Spleen (tissue), 11 donors: ENCODE measurements around the gene GIGYF2. TPM values are rescaled to one million over a fixed set of nuclear protein-coding genes. Genes with fewer than 3 reads are reported as not detected.

ENCODE experiments used
- DNase-seq: peaks from one replicate; pipeline ENCODE4 v3.0.0-alpha.2; 2020
- H3K27ac ChIP-seq, 8 donors: fragments of 200-600 bp; sonication (generic) in 7 of 8; 1 replicate in 4 of 8; 2 replicates in 4 of 8; pipeline versions ENCODE4 v1.5.0 to v1.8.0; 2016 to 2021; ENCODE audit warnings: inconsistent platforms in 4 of 8, mild to moderate bottlenecking in 4 of 8, moderate library complexity in 1 of 8
- H3K27me3 ChIP-seq, 7 donors: fragments of 200-600 bp; sonication (generic) in 6 of 7; replicated peaks in 1 of 7; 1 replicate in 4 of 7; 2 replicates in 3 of 7; pipeline versions ENCODE4 v1.5.0 to v1.8.0; 2016 to 2021; ENCODE audit warnings: inconsistent platforms in 3 of 7, mild to moderate bottlenecking in 1 of 7
- H3K36me3 ChIP-seq, 6 donors: fragments of 200-600 bp; sonication (generic) in 5 of 6; 1 replicate in 4 of 6; 2 replicates in 2 of 6; pipeline versions ENCODE4 v1.5.0 to v1.8.0; 2016 to 2021; ENCODE audit warnings: inconsistent platforms in 2 of 6
- H3K4me1 ChIP-seq, 6 donors: fragments of 200-600 bp; sonication (generic) in 5 of 6; 1 replicate in 3 of 6; 2 replicates in 3 of 6; pipeline versions ENCODE4 v1.5.0 to v1.8.0; 2016 to 2021; ENCODE audit warnings: inconsistent platforms in 3 of 6
- H3K4me3 ChIP-seq, 8 donors: fragments of 200-600 bp; sonication (generic) in 7 of 8; 1 replicate in 4 of 8; 2 replicates in 4 of 8; pipeline versions ENCODE4 v1.5.0 to v1.8.0; 2016 to 2021; ENCODE audit warnings: inconsistent platforms in 4 of 8, mild to moderate bottlenecking in 4 of 8, moderate library complexity in 2 of 8
- H3K9me3 ChIP-seq, 8 donors: fragments of 200-600 bp; sonication (generic) in 7 of 8; 1 replicate in 4 of 8; 2 replicates in 4 of 8; pipeline versions ENCODE4 v1.5.0 to v1.8.0; 2016 to 2021; ENCODE audit warnings: inconsistent platforms in 4 of 8
- CTCF ChIP-seq, 11 experiments: fragments of 200-600 bp in 7 of 11; fragments of 450-650 bp in 4 of 11; sonication (generic) in 4 of 11; IDR thresholded peaks in 8 of 11; conservative IDR thresholded peaks in 3 of 11; 1 replicate in 7 of 11; 2 replicates in 4 of 11; pipeline versions ENCODE4 v1.4.0 to v1.8.0; 2016 to 2021; ENCODE audit warnings: antibody characterized with exemption in 11 of 11, inconsistent platforms in 4 of 11, mild to moderate bottlenecking in 1 of 11
- POLR2A ChIP-seq, 3 donors: fragments of 450-650 bp; IDR thresholded peaks; one replicate each; pipeline ENCODE4 v1.5.1; 2017; ENCODE audit warnings: antibody characterized with exemption in 3 of 3, mild to moderate bottlenecking in 1 of 3
- POLR2AphosphoS5 ChIP-seq, 3 donors: sonication (generic); formaldehyde crosslinking; IDR thresholded peaks; one replicate each; pipeline ENCODE4 v1.5.1; 2017; ENCODE audit warnings: antibody characterized with exemption in 3 of 3
- WGBS, 5 donors: extraction: QIAGEN DNeasy Blood & Tissue Kit in 3 of 5; methylation state at CpG; one replicate each; pipeline versions ENCODE4 v1.1.5 to v1.1.7; 2013 to 2018; 5-methylcytosine and 5-hydroxymethylcytosine counted together
- intact Hi-C: fragments of 100-400 bp; cut with DNase I; formaldehyde crosslinking; loops from one replicate; pipeline ENCODE4 v1.15.0; 2023; ENCODE audit warnings: low total_unique reads
- polyA plus RNA-seq, 3 donors: library from polyadenylated mRNA; stranded (reverse); fragments of 200-250 nt; gene quantifications; one replicate each; pipeline ENCODE4 v1.2.1, GENCODE V29; 2013
- total RNA-seq, 7 donors: library from RNA; depleted of rRNA in 3 of 7; stranded (reverse); fragments of >200 nt in 3 of 7; fragmentation: NEBNext Ultra II Directional in 4 of 7; extraction: Animal tissue kit (Norgen Biotek cat#: 25700) in 4 of 7; gene quantifications; one replicate each; pipeline versions ENCODE4 v1.1.0 to v1.2.1, GENCODE V29; 2016 to 2021
- donor health status: healthy with polysubstance abuse.
- donor health status: DM: no; HTN: no; CAD: no; lungs with moderate emphysema.
- donor health status: DM: no; HTN: no; CAD: no.
- donor health status: Bipolar disorder and iron deficiency.
- donor health status: healthy.
- donor health status: DM: no; HTN: no; CAD: no.
- donor health status: DM: yes; HTN: yes; CAD: no.

GIGYF2 gene
- total and polyA plus RNA-seq, 10 donors: 7.3 to 116 (median 97.2) TPM

- Histone ChIP-seq H3K27ac (no peak overlapping the region), H3K4me1 (no peaks in the 10 kb centered on the region), H3K9me3 (no peaks in the 10 kb centered on the region), H3K4me3 (no peak overlapping the region), H3K36me3 (peaks cover 0 to 12% (median 3%) of the 10 kb centered on the region in 6 donors), H3K27me3 (no peaks in the 10 kb centered on the region)
- TF ChIP-seq POLR2A (IDR thresholded peaks at IDR 0.05) (no peak), CTCF (IDR thresholded peaks at IDR 0.05 in 8 of 11, conservative IDR thresholded peaks at IDR 0.05 in 3 of 11) (no peak), POLR2AphosphoS5 (IDR thresholded peaks at IDR 0.05) (no peak)
- intact Hi-C loops: no loop called here
- DNase-seq: no peak
- 81 to 94% (median 87%) methylated on average over 4 of the region's 4 CpGs for WGBS, 5 donors
Measured at GRCh38 chr2:232866104-232866503, 169.0 kb downstream of the GIGYF2 start.

- WGBS, 5 donors: 71 to 76% (median 74%) methylated on average over 15 of the region's 15 CpGs
- intact Hi-C loops: no loop called here
Measured at GRCh38 chr2:232869138-232870017, 172.2 kb downstream of the GIGYF2 start.

GRCh38 chr2:232870018-232870765 is 173.1 kb downstream of the GIGYF2 start, which contains the start of gene SNORC:
TSS of gene SNORC (plus strand) at chr2:232870264. CDS start at chr2:232870342, 78 bp downstream.
- intact Hi-C loops: no loop called here
- TF ChIP-seq POLR2AphosphoS5 (IDR thresholded peaks at IDR 0.05): peak in 1 of 3 donors; percentile 40
- TF ChIP-seq CTCF (IDR thresholded peaks at IDR 0.05 in 8 of 11, conservative IDR thresholded peaks at IDR 0.05 in 3 of 11): no peak
- H3K4me1 ChIP-seq: peaks cover 0 to 14% (median 4%) of the 10 kb centered on the region in 6 donors
- no peaks in the 10 kb centered on the region for H3K36me3 ChIP-seq
- H3K9me3 ChIP-seq: no peaks in the 10 kb centered on the region
- no peak within 1 kb of the TSS for H3K4me3 ChIP-seq
- no peak for DNase-seq
- H3K27me3 ChIP-seq: peaks cover 0 to 8% (median under 1%) of the 10 kb centered on the region in 7 donors
- H3K27ac ChIP-seq: no peak within 1 kb of the TSS
- 87 to 91% (median 89%) methylated on average over 10 to 21 of the region's 21 CpGs for WGBS, 5 donors

More at GRCh38 chr2:232869138-232870017, 172.2 kb downstream of the GIGYF2 start:
- Histone ChIP-seq H3K4me3 (no peak overlapping the region), H3K4me1 (peaks cover 0 to 11% (median 3%) of the 10 kb centered on the region in 6 donors), H3K9me3 (no peaks in the 10 kb centered on the region), H3K27ac (no peak overlapping the region), H3K27me3 (peaks cover 0 to under 1% (median 0%) of the 10 kb centered on the region in 7 donors), H3K36me3 (no peaks in the 10 kb centered on the region)
- DNase-seq: no peak
- no peak for TF ChIP-seq CTCF (IDR thresholded peaks at IDR 0.05 in 8 of 11, conservative IDR thresholded peaks at IDR 0.05 in 3 of 11)
- TF ChIP-seq POLR2AphosphoS5 (IDR thresholded peaks at IDR 0.05): no peak
- no peak for TF ChIP-seq POLR2A (IDR thresholded peaks at IDR 0.05)
